Hypothalamus (tissue), 51 donors: Measurements from ENCODE around the gene TMEM74B.
"Not testable (repeated sequence)": the region's sequence is repeated elsewhere in the genome, so short reads cannot be mapped to it uniquely, and the experiment has no call there.

Experiments
- DNase-seq, 51 donors: peaks; one replicate each; lab custom pipeline; 2025; lab: John Stamatoyannopoulos, UW

The TMEM74B gene

DNA sequence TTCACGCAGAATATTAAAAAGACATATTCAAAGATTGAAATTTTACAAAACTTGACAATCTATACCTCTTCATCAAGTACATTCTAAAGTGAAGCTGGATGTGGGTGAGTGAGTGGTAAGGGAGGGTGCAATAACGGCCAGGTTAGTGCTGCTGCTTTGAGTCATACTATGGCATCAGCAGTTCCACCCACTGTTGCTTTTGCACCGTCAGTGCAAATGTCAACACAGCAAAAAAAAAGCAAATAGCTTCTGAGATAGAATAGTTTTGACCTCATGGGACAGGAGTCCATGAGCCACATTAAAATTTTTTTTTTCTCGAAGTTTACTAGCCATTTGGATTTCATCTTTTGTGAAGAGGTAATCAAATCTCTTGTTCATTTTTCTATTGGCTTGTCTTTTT lies 34.6 kb downstream of the TMEM74B start:
- DNase-seq = peak in 1 of 51 donors; percentile 8

DNA sequence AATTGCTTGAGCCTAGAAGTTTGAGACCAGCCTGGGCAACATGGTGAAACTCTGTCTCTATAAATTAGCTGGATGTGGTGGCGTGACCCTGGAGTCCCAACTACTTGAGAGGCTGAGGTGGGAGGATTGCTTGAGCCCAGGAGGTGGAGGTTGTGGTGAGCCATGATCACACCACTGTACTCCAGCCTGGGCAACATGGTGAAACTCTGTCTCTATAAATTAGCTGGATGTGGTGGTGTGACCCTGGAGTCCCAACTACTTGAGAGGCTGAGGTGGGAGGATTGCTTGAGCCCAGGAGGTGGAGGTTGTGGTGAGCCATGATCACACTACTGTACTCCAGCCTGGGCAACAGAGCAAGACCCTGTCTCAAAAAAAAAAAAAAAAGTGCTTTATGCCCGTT lies 35.0 kb downstream of the TMEM74B start:
- not testable (repeated sequence) for DNase-seq

DNA sequence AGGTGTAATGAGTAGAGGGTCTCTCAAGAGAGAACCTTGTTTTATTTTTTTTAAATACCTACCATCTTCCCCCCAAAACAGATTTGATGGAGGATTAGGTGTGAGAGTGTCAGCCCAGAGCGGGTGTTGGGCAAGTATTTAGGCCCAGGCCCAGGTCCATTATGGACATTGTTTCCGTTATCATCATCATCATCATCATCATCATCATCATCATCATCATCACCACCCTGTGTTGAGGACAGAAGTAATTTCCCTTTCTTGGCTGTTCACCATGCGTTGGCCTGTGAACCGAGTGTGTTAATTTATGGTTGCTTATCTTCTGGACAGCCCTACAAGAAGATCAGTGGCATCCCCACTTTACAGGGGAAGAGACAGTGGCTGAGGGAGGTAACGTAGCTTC lies 37.8 kb downstream of the TMEM74B start:
- no peak for DNase-seq

DNA sequence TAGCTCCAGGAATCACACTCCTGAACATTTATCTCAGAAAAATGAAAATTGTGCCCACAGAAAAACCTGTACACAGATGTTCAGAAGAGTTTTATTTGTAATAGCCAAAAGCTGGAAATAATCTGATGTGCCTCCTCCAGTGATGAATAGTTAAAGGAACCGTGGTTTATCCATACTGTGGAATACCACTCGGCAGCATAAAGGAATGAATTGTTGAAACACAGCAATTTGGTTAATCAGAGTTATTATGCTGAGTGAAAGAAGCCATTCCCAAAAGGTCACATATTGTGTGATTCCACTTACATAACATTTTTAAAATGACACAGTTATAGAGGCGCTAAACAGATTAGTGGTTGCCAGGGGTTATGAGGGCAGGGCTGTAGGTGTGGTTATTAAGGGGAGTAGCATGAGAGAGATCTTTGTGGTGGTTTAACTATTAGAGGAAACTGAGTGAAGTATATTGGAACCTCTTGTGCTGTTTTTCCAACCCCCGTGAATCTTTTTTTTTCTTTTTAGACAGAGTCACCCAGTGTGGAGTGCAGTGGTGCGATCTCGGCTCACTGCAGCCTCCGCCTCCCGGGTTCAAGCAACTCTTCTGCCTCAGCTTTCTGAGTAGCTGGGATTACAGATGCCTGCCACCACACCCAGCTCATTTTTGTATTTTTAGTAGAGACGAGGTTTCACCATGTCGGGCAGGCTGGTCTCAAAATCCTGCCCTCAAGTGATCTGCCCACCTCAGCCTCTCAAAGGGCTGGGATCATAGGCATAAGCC lies 40.2 kb downstream of the TMEM74B start:
- DNase-seq = peak in 1 of 51 donors; percentile 6

DNA sequence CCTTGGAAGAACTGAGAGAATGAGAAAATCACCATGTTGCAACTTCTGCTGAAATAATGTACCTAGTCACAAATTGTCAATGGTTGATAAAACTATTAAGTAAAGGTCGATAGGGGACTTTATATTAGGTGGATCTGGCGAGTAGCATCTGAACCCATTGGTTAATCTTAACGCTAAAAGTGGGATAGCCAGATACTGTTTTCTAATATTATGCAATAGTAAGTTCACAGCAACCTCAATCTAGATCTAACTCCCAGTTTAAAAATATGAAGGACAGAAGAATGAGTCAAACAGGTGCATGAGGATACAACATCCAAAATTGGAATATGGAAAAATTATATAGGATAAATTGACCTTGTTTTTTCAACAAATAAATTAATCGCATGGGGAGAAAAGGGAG lies 47.5 kb downstream of the TMEM74B start:
- DNase-seq = no peak

DNA sequence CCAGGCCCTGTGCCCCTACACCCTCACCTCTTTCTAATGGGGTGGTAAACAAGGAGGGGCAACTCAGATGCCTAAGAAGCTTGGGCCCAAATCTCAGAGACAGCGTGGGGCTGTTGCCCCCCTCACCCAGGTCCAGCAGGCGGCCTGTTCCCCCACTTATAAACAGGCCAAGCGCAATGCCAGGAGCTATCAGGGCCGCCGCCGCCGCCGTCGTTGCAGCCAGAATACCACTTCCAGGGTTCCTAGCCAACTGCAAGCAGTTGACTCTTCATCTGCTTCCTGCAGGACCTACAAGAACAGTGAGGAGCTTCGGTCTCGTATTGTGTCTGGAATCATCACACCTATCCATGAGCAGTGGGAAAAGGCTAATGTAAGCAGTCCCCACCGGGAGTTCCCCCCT lies 49.9 kb downstream of the TMEM74B start:
- no peak for DNase-seq

DNA sequence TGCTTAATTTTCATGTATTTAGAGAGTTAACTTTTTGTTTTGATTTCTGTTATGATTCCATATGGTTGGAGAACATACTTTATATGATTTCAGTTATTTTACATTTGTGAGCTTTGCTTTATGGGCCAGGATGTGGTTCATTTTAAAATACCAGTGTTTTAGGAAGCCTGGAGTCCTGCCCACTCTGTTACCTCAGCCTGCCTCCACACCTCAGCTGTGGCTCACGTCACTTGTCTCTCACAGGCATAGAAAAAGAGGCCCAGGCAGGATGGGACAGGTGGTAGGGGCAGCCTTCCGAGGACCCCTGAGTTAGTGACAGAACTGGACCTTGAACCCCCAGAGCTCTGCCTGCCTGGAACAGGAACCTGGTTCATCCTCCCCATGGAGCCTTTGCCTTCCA lies 50.4 kb downstream of the TMEM74B start:
- DNase-seq = no peak

DNA sequence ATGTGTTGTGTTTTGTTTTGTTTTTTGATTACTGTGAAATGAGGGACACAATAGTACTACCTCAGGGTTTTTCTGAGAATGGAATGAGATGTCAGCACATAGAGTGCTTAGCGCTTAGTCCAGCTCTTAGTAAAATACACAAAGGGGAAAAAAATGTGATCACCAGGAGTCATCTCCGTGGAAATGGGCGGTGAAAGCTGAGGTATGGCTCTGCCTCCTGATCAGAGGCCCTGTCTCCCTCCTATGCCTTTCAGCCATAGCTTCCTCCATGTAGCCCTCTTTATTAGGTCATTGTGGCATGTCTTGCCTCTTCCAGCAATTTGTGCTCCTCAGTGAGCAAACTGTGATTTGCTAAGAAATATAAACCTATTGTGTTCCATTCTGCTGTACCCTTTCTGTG lies 53.4 kb downstream of the TMEM74B start:
- no peak for DNase-seq

DNA sequence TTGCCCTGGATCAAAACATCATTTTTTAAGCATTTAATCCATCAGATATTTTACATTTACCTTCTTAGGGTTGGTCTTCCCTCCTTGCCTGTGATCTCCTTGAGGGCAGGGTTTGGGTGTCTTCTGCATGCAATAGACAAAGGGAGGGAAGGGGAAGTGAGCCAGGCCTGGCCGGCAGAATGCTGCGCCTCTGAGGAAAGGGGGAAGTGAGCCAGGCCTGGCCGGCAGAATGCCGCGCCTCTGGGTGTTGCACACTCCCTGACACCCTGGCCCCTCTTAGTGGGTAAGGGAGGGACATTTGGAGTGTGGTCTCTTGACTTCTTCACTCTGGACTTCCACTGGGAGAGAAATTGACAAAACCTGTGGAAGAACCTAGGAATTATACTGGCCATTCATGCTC lies 53.9 kb downstream of the TMEM74B start:
- DNase-seq = peak in 5 of 51 donors; percentile 3 to 11 (median 5)
